K562 (cell line): ENCODE measurements around the gene FPGS. TPM values are rescaled to one million over a fixed set of nuclear protein-coding genes. Genes with fewer than 3 reads are reported as not detected.
A peak's percentile ranks its signal among the peaks of the same experiment; 100 is the strongest.

ENCODE experiments used
- EP300 ChIP-seq: IDR thresholded peaks from 2 replicates; pipeline ENCODE4 v1.6.1; 2012; ENCODE audit warnings: low read length, improper control_type of control experiment
- ERF ChIP-seq: fragments of 450-650 bp; formaldehyde crosslinking; IDR thresholded peaks from 2 replicates; pipeline ENCODE4 v1.4.0; 2020; ENCODE audit warnings: mild to moderate bottlenecking, mixed read lengths
- EWSR1 ChIP-seq: fragments of 450-650 bp; IDR thresholded peaks from 2 replicates; pipeline ENCODE4 v1.6.1; 2018; ENCODE audit warnings: borderline replicate concordance, mild to moderate bottlenecking, low read depth, moderate library complexity; ENCODE audit not compliant: partially characterized antibody
- FOXK2 ChIP-seq, 2 experiments: fragments of 450-650 bp; IDR thresholded peaks in 1 of 2; conservative IDR thresholded peaks in 1 of 2; 2 replicates each; pipeline ENCODE4 v1.6.1; 2016; ENCODE audit warnings: low read depth in 2 of 2, mild to moderate bottlenecking in 1 of 2
- HDAC1 ChIP-seq, 2 experiments: fragments of 450-650 bp; IDR thresholded peaks; 2 replicates each; pipeline ENCODE4 v1.6.1; 2016 to 2017; ENCODE audit warnings: inconsistent platforms in 1 of 2, mild to moderate bottlenecking in 1 of 2, moderate library complexity in 1 of 2
- MEF2A ChIP-seq: IDR thresholded peaks from 2 replicates; pipeline ENCODE4 v1.6.1; 2011; ENCODE audit warnings: low read depth, mild to moderate bottlenecking, low read length, moderate library complexity; ENCODE audit not compliant: control insufficient read depth
- NEUROD1 ChIP-seq: fragments of 150-350 bp; IDR thresholded peaks from 2 replicates; pipeline ENCODE4 v1.6.1; 2014; ENCODE audit warnings: borderline replicate concordance, low read length, low read depth; ENCODE audit not compliant: partially characterized antibody
- NFXL1 ChIP-seq: fragments of 450-650 bp; formaldehyde crosslinking; IDR thresholded peaks from 2 replicates; pipeline ENCODE4 v1.4.0; 2021; ENCODE audit warnings: mild to moderate bottlenecking
- NR4A1 ChIP-seq, 2 experiments: fragments of 250-450 bp in 1 of 2; fragments of 450-650 bp in 1 of 2; sonication (Bioruptor Pico) in 1 of 2; IDR thresholded peaks; 2 replicates each; pipeline versions ENCODE4 v1.4.0 to v1.6.1; 2016 to 2020; ENCODE audit warnings: mild to moderate bottlenecking in 2 of 2, missing compliant biosample characterization in 1 of 2, missing genetic modification characterization in 1 of 2, moderate library complexity in 1 of 2
- PRPF4 ChIP-seq: fragments of 200-400 bp; formaldehyde crosslinking; IDR thresholded peaks from one replicate; pipeline ENCODE4 v1.6.1; 2017; ENCODE audit warnings: low read length, low read depth, mild to moderate bottlenecking; ENCODE audit not compliant: insufficient read depth, poor library complexity, severe bottlenecking
- RFX7 ChIP-seq: fragments of 250-450 bp; sonication (Bioruptor Pico); IDR thresholded peaks from 2 replicates; pipeline ENCODE4 v1.5.1; 2021; ENCODE audit warnings: mild to moderate bottlenecking
- SAP30 ChIP-seq: fragments of 200-600 bp; sonication (generic); IDR thresholded peaks from 2 replicates; pipeline ENCODE4 v1.6.1; 2012; ENCODE audit warnings: borderline replicate concordance, low read depth, mild to moderate bottlenecking, moderate library complexity, low read length, control low read depth, inconsistent platforms; ENCODE audit not compliant: insufficient read depth, poor library complexity, severe bottlenecking
- SMARCA4 ChIP-seq: fragments of 450-650 bp; IDR thresholded peaks from 2 replicates; pipeline ENCODE4 v1.6.1; 2016
- SMC3 ChIP-seq: conservative IDR thresholded peaks from 2 replicates; pipeline ENCODE4 v1.6.1; 2011; ENCODE audit warnings: low read depth, low read length, improper control_type of control experiment; ENCODE audit not compliant: insufficient read depth
- TARDBP ChIP-seq: fragments of 450-650 bp; IDR thresholded peaks from 2 replicates; pipeline ENCODE4 v1.6.1; 2016
- XRCC4 ChIP-seq: IDR thresholded peaks from one replicate; pipeline ENCODE4 v1.6.1; 2011; ENCODE audit not compliant: insufficient read depth, insufficient read length; ENCODE audit errors: extremely low read depth
- polyA plus RNA-seq, 8 experiments: library from polyadenylated mRNA; depleted of rRNA in 4 of 8; stranded (reverse) in 5 of 8; unstranded in 3 of 8; fragments of >200 nt; fragmentation: Nextera tagmentation in 2 of 8; fragmentation: Illumina TruSeq in 1 of 8; extraction: Ambion mirVana in 2 of 8; extraction: Trizol in 1 of 8; gene quantifications; 2 replicates each; pipeline versions ENCODE4 v1.2.1 to v1.2.3, GENCODE V29; 2011 to 2014; ENCODE audit warnings: inconsistent platforms in 1 of 8, missing spikeins in 1 of 8
- total RNA-seq, 7 experiments: library from RNA; depleted of rRNA in 6 of 7; stranded (reverse); fragments of >200 nt in 6 of 7; fragmentation: Illumina TruSeq in 2 of 7; extraction: Trizol in 2 of 7; gene quantifications; 2 replicates each; pipeline versions ENCODE4 v1.2.1 to v1.2.3, GENCODE V29; 2011 to 2021; ENCODE audit warnings: low replicate concordance in 1 of 7
- TF ChIP-seq, protein P1 (sequence below): fragments of 450-650 bp; IDR thresholded peaks from 2 replicates; pipeline ENCODE4 v1.6.1; 2018; ENCODE audit warnings: mild to moderate bottlenecking, low read depth; ENCODE audit not compliant: partially characterized antibody
- TF ChIP-seq, protein P2 (sequence below): fragments of 450-650 bp; formaldehyde crosslinking; IDR thresholded peaks from 2 replicates; pipeline ENCODE4 v1.4.0; 2022; ENCODE audit warnings: missing genetic modification characterization
- TF ChIP-seq, protein P3 (sequence below): sonication (generic); formaldehyde crosslinking; IDR thresholded peaks from 2 replicates; pipeline ENCODE4 v1.9.0; 2022; ENCODE audit warnings: mild to moderate bottlenecking, missing genetic modification reagents
- TF ChIP-seq, protein P4 (sequence below): fragments of 250-450 bp; sonication (Bioruptor Pico); IDR thresholded peaks from 2 replicates; pipeline ENCODE4 v1.9.0; 2021; ENCODE audit warnings: mild to moderate bottlenecking, inconsistent platforms

FPGS gene
- total and polyA plus RNA-seq, 9 of the 15 experiments (the other 6 are each of a cell fraction or from before 2014, with no cell fraction given), result 0.84 to 86.4 (median 59.2) TPM

DNA sequence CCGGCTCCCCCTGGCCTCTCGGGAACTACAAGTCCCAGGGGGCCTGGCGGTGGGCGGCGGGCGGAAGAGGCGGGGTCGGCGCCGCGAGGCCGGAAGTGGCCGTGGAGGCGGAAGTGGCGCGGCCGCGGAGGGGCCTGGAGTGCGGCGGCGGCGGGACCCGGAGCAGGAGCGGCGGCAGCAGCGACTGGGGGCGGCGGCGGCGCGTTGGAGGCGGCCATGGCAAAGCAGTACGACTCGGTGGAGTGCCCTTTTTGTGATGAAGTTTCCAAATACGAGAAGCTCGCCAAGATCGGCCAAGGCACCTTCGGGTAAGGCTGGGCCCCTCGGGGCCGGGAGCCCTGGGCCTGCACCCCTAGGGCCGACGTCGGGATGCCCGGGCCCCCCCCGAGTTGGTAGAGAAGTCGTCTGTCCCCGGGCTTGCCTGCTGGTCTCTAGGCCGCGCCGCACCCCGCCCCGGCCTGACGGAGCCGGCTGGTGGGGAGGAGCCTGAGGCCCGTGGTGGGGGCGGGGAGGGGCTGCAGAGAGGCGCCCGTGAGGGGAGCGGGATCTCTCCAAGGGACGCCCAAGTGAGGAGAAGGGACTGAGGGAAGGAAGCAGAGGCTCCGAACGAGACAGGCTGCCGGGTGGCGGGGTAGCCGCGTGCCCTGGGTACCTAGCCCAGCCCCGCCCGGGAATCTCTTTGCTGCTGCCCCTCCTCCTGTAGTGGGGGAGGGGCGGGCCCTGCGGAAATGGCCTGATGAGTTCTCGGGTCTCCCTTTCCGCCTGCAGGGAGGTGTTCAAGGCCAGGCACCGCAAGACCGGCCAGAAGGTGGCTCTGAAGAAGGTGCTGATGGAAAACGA, 16.5 kb upstream of the FPGS start, which contains the start of gene CDK9 (continued):
- TF ChIP-seq, protein P1, sequence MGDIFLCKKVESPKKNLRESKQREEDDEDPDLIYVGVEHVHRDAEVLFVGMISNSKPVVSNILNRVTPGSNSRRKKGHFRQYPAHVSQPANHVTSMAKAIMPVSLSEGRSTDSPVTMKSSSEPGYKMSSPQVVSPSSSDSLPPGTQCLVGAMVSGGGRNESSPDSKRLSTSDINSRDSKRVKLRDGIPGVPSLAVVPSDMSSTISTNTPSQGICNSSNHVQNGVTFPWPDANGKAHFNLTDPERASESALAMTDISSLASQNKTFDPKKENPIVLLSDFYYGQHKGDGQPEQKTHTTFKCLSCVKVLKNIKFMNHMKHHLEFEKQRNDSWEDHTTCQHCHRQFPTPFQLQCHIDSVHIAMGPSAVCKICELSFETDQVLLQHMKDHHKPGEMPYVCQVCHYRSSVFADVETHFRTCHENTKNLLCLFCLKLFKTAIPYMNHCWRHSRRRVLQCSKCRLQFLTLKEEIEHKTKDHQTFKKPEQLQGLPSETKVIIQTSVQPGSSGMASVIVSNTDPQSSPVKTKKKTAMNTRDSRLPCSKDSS, result no peak
- TF ChIP-seq NFXL1 (CRISPR knock-in tag) (no peak), RFX7 (CRISPR knock-in tag) (no peak), XRCC4 (no peak), ERF (0 out of 2 replicates have a peak, but pooled peaks have one; percentile 59), EWSR1 (no peak), SMARCA4 (peak; percentile 24; the same call in 1 of the 2 replicates), NEUROD1 (peak; percentile 57), PRPF4 (peak; percentile 65), FOXK2 (conservative IDR thresholded peaks at IDR 0.05 in 1 of 2, IDR thresholded peaks at IDR 0.05 in 1 of 2; ENCODE audit: low read depth in 2 of 2) (0 out of 4 replicates have a peak, but pooled peaks of 1 of the 2 experiments have one; percentile 8), MEF2A (no peak), SMC3 (peak; percentile 51), SAP30 (peak; percentile 54), HDAC1 (IDR thresholded peaks at IDR 0.05) (peak in 1 of 2 experiments; percentile 72; a peak in 1 of 4 replicates), NR4A1 (CRISPR knock-in tag; IDR thresholded peaks at IDR 0.05) (0 out of 2 replicates have a peak, but pooled peaks have one; percentile 72), NR4A1 (tag; IDR thresholded peaks at IDR 0.05) (no peak), EP300 (0 out of 2 replicates have a peak, but pooled peaks have one; percentile 7), TARDBP (0 out of 2 replicates have a peak, but pooled peaks have one; percentile 32)
- TF ChIP-seq, protein P2, sequence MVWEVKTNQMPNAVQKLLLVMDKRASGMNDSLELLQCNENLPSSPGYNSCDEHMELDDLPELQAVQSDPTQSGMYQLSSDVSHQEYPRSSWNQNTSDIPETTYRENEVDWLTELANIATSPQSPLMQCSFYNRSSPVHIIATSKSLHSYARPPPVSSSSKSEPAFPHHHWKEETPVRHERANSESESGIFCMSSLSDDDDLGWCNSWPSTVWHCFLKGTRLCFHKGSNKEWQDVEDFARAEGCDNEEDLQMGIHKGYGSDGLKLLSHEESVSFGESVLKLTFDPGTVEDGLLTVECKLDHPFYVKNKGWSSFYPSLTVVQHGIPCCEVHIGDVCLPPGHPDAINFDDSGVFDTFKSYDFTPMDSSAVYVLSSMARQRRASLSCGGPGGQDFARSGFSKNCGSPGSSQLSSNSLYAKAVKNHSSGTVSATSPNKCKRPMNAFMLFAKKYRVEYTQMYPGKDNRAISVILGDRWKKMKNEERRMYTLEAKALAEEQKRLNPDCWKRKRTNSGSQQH (CRISPR knock-in tag), result no peak
- TF ChIP-seq, protein P3, sequence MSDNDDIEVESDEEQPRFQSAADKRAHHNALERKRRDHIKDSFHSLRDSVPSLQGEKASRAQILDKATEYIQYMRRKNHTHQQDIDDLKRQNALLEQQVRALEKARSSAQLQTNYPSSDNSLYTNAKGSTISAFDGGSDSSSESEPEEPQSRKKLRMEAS (CRISPR knock-in tag), result peak; percentile 20; the same call in 1 of the 2 replicates
- TF ChIP-seq, protein P4, sequence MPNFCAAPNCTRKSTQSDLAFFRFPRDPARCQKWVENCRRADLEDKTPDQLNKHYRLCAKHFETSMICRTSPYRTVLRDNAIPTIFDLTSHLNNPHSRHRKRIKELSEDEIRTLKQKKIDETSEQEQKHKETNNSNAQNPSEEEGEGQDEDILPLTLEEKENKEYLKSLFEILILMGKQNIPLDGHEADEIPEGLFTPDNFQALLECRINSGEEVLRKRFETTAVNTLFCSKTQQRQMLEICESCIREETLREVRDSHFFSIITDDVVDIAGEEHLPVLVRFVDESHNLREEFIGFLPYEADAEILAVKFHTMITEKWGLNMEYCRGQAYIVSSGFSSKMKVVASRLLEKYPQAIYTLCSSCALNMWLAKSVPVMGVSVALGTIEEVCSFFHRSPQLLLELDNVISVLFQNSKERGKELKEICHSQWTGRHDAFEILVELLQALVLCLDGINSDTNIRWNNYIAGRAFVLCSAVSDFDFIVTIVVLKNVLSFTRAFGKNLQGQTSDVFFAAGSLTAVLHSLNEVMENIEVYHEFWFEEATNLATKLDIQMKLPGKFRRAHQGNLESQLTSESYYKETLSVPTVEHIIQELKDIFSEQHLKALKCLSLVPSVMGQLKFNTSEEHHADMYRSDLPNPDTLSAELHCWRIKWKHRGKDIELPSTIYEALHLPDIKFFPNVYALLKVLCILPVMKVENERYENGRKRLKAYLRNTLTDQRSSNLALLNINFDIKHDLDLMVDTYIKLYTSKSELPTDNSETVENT, result peak; percentile 62; the same call in 1 of the 2 replicates
